Activated CD8-positive, alpha-beta T cell treated with anti-CD3 and anti-CD28 coated beads for 36 hours (primary cell): ENCODE data around the gene FAM222B. TPM values are rescaled to one million over a fixed set of nuclear protein-coding genes. Genes with fewer than 3 reads are reported as not detected.

Source experiments
- ATAC-seq: fragments of 200-7000 bp; cut with Tn5 transposase; one replicate; pipeline ENCODE4 v1.10.0; 2021; ENCODE audit warnings: mild to moderate bottlenecking, moderate library complexity
- CTCF ChIA-PET: fragments of 350-600 bp; sonication (Branson Sonifier 250); formaldehyde crosslinking; loops from one replicate; lab custom pipeline; 2021; ENCODE audit warnings: antibody characterized with exemption; lab: Charles Lee
- POLR2A ChIA-PET: fragments of 350-600 bp; sonication (Branson Sonifier 250); formaldehyde crosslinking; loops from one replicate; lab custom pipeline; 2021; ENCODE audit warnings: antibody characterized with exemption; lab: Charles Lee
- DNase-seq: peaks from one replicate; pipeline ENCODE4 v3.0.0-alpha.2; 2020
- H3K27ac Mint-ChIP-seq: one replicate; pipeline ENCODE4 v1.8.0; 2021; ENCODE audit warnings: mild to moderate bottlenecking, mixed read lengths
- H3K27me3 Mint-ChIP-seq: one replicate; pipeline ENCODE4 v1.8.0; 2021; ENCODE audit warnings: mixed read lengths
- H3K36me3 Mint-ChIP-seq: one replicate; pipeline ENCODE4 v1.8.0; 2021; ENCODE audit warnings: low read depth, mixed read lengths
- H3K4me1 Mint-ChIP-seq: one replicate; pipeline ENCODE4 v1.8.0; 2021; ENCODE audit warnings: low read depth, mixed read lengths
- H3K4me3 Mint-ChIP-seq: one replicate; pipeline ENCODE4 v1.8.0; 2021; ENCODE audit warnings: mild to moderate bottlenecking, moderate library complexity, mixed read lengths
- H3K9me3 Mint-ChIP-seq: one replicate; pipeline ENCODE4 v1.8.0; 2021; ENCODE audit warnings: mixed read lengths
- intact Hi-C: fragments of 100-400 bp; cut with micrococcal nuclease; formaldehyde crosslinking; loops from one replicate; pipeline ENCODE4 v1.10.0; 2022
- total RNA-seq, 2 experiments: library from RNA; stranded (reverse); gene quantifications; one replicate each; pipeline ENCODE4 v1.2.3, GENCODE V29; 2021
- TF ChIP-seq, protein P1 (sequence below): fragments of 200-600 bp; IDR thresholded peaks from one replicate; pipeline ENCODE4 v1.8.0; 2022; ENCODE audit warnings: antibody characterized with exemption, mild to moderate bottlenecking

The FAM222B gene, protein sequence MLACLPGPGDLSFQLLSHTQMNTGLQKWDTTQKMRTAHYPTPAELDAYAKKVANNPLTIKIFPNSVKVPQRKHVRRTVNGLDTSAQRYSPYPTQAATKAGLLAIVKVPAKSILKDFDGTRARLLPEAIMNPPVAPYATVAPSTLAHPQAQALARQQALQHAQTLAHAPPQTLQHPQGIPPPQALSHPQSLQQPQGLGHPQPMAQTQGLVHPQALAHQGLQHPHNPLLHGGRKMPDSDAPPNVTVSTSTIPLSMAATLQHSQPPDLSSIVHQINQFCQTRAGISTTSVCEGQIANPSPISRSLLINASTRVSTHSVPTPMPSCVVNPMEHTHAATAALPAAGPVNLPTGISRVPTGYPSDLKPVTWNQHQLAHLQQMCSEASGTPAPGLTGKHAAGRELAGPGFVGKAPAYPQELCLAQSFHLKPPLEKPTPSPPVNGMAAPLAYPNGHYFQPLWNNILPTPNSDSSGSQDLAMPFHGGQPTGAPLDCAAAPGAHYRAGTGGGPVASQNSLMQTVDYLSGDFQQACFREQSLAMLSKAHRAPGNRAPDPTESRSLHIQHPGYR
- total RNA-seq = 10 to 100 TPM; 14.7 to 15.2 TPM

DNA sequence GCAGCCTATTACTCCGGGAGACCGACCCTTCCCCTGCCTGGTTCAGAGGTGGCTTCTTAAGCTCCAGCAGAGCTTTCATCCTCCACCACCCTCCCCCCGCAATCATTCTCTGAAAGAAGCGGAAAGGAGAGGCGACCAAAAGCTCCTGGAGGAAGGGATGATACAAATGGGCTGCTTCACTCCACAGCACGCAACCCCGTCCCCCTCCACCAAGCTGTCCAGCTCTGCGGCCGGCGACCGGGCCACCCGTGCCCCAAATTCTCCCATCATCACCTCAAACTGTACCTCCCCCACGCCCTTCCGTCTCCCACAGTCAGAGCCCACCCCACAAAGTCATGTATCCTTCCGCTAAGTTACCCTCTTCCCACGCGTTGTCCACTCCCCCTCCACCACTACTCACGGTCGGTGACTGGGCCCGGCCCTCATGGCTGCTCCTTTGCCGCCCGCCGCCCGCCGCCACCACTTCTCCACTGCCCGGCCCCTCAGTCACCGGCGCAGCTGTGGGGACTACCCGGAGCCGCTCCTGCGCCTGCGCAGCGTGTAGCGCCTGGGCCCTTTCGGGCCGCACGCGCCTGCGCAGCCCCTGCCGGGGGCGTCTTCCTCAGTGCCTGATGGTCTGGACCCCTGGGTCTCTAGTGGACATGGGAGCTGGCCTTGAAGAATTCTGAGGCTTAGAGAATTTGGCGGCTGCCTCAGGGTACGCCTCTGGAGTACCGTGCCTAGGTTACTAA lies at the start of gene FAM222B:
FAM222B (minus strand) TSS at position 509 of the 731 bp plus-strand sequence. CDS start 76,123 bp downstream, outside the sequence.
- ChIA-PET CTCF (interaction anchor here (0.6 to 6.7 kb wide), 19 partner anchors 9 to 452 kb away, joined by 3 to 58 read pairs (median 4); partner anchors contain the start of genes DHRS13 and TLCD1), POLR2A (interaction anchor here (0.8 to 1.7 kb wide), 14 partner anchors 18 to 139 kb away, joined by 3 to 5 read pairs (median 3); partner anchors contain the start of gene TLCD1)
- TF ChIP-seq, protein P1, sequence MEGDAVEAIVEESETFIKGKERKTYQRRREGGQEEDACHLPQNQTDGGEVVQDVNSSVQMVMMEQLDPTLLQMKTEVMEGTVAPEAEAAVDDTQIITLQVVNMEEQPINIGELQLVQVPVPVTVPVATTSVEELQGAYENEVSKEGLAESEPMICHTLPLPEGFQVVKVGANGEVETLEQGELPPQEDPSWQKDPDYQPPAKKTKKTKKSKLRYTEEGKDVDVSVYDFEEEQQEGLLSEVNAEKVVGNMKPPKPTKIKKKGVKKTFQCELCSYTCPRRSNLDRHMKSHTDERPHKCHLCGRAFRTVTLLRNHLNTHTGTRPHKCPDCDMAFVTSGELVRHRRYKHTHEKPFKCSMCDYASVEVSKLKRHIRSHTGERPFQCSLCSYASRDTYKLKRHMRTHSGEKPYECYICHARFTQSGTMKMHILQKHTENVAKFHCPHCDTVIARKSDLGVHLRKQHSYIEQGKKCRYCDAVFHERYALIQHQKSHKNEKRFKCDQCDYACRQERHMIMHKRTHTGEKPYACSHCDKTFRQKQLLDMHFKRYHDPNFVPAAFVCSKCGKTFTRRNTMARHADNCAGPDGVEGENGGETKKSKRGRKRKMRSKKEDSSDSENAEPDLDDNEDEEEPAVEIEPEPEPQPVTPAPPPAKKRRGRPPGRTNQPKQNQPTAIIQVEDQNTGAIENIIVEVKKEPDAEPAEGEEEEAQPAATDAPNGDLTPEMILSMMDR = no peak
- peaks cover 4% of the 10 kb centered on the region for H3K36me3 Mint-ChIP-seq
- ATAC-seq (peak; percentile 99), DNase-seq (peak; percentile 90)
- no peaks in the 10 kb centered on the region for H3K27me3 Mint-ChIP-seq
- peaks cover 21% of the 10 kb centered on the region for H3K4me1 Mint-ChIP-seq
- intact Hi-C loops = no loop called here
- H3K9me3 Mint-ChIP-seq = no peaks in the 10 kb centered on the region
- H3K4me3 Mint-ChIP-seq = peak within 1 kb of the TSS; percentile 86
- peak within 1 kb of the TSS; percentile 92 for H3K27ac Mint-ChIP-seq

DNA sequence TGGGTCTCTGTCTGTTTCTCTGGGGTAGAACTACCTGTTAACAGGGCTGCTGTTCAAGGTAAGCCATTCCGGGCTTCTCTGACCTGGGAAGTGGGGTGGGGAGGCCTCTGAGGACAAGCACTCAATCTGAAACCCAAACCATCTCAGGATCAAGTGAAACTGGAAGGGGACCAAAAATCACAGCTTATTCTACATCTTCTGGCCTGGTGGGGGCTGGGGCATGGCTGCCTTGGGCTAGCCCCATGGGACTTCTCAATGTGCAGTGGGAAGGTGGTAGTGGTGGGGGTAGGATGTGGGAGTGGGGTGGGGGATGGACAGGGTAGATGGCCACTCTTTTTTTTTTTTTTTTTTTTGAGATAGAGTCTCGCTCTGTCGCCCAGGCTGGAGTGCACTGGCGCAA lies 49.4 kb upstream of the FAM222B start:
- TF ChIP-seq, protein P1 = no peak
- intact Hi-C loops = no loop called here
- Mint-ChIP-seq H3K27ac (peak overlapping the region; percentile 83), H3K36me3 (peaks cover 22% of the 10 kb centered on the region), H3K27me3 (no peaks in the 10 kb centered on the region), H3K9me3 (no peaks in the 10 kb centered on the region), H3K4me1 (peaks cover 61% of the 10 kb centered on the region), H3K4me3 (no peak overlapping the region)
- ChIA-PET CTCF (interaction anchor here (1.1 to 4.5 kb wide), 7 partner anchors 20 to 247 kb away, joined by 3 to 22 read pairs (median 5); partner anchors contain the start of genes BLTP2, FAM222B and TLCD1), POLR2A (interaction anchor here (0.9 to 4.2 kb wide), 3 partner anchors 10 to 57 kb away, joined by 3 to 22 read pairs (median 5); no protein-coding TSS in a partner anchor)
- ATAC-seq (no peak), DNase-seq (no peak)

DNA sequence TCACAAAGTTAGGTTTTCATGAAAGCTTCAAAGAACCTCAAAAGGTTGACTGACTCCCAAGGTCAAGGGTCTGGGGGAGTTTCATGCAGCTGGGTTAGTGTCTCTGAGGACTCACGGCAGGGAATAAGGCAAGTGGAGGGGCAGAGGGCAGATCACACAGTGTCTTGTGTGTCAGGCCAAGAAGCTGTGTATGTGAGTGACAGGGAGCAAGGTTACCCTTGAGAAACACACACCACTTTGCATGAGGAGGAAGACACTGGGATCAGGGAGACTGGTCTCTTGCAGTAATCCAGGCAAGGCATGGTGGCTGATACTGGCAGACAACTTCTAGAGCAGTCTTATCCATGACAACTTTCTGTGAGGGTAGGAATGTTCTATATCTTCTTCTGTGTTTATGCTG lies 48.6 kb upstream of the FAM222B start:
- Mint-ChIP-seq H3K27me3 (no peaks in the 10 kb centered on the region), H3K9me3 (no peaks in the 10 kb centered on the region), H3K27ac (peak overlapping the region; percentile 83), H3K4me1 (peaks cover 57% of the 10 kb centered on the region), H3K4me3 (no peak overlapping the region), H3K36me3 (peaks cover 18% of the 10 kb centered on the region)
- ATAC-seq (no peak), DNase-seq (no peak)
- POLR2A ChIA-PET = interaction anchor here (0.5 to 4.2 kb wide), 4 partner anchors 10 to 305 kb away, joined by 3 to 22 read pairs (median 4); no protein-coding TSS in a partner anchor
- CTCF ChIA-PET = interaction anchor here (0.7 to 4.5 kb wide), 7 partner anchors 20 to 141 kb away, joined by 3 to 22 read pairs (median 5); no protein-coding TSS in a partner anchor
- intact Hi-C loops = no loop called here
- TF ChIP-seq, protein P1 = no peak

DNA sequence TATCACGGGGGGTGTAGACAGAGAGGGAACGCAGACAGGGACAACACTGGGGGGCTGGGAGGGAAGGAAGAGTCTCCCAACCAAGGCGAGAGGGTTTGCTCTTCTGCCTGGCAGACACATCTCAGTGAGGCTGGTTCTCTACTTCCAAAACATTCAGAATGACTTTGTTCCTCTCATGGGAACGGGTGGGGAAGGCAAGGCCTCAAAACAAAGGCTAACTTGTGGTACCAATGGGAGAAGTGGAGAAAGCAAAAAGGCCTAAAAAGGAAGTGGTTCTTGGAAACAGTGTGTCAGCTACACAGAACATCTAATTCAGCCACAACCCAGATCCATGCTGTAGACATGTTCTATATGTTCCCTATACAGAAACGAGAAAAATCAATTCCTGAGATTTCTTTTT lies 47.4 kb upstream of the FAM222B start:
- H3K27ac Mint-ChIP-seq = peak overlapping the region; percentile 87
- peaks cover 18% of the 10 kb centered on the region for H3K36me3 Mint-ChIP-seq
- no peaks in the 10 kb centered on the region for H3K9me3 Mint-ChIP-seq
- intact Hi-C loops = no loop called here
- DNase-seq (no peak), ATAC-seq (no peak)
- no peaks in the 10 kb centered on the region for H3K27me3 Mint-ChIP-seq
- POLR2A ChIA-PET = interaction anchor here (0.6 to 4.2 kb wide), 5 partner anchors 8 to 163 kb away, joined by 3 to 22 read pairs (median 4); no protein-coding TSS in a partner anchor
- H3K4me3 Mint-ChIP-seq = no peak overlapping the region
- peaks cover 47% of the 10 kb centered on the region for H3K4me1 Mint-ChIP-seq
- TF ChIP-seq, protein P1 = no peak
- CTCF ChIA-PET = interaction anchor here (1.1 to 1.9 kb wide), 3 partner anchors 79 to 140 kb away, joined by 3 to 5 read pairs (median 3); no protein-coding TSS in a partner anchor
